ENCODE measurements around the gene CACNG4.

The CACNG4 gene

DNA sequence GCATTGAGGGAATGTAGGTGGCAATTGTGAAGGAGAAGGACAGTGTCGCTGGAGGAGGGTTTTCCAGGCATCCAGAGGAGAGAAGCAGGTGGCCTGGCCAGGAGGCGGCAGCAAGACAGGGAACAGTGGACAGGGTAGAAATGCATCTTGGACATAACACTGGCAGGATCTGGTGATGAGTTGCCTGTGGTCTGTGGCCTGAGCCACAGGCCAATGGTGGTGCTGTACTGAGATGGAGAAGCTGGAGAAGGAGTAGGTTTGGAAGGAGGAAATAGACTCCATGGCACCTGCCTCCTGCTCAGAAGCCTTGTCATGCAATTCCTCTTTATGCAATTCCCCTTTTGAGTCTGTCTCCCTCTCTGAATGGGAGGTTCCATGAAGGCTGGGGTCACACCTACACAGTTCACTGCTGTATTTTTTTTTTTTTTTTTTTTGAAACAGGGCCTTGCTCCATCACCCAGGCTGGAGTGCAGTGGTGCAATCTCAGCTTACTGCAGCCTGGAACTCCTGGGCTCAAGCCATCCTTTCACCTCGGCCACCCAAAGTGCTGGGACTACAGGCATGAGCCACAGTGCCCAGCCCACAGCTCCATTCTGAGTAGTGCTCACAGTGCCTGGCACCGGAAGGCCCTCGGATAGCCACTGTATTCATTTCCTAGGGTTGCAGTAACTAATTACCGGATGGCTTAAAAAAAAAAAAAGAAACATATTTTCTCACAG, 13.5 kb upstream of the CACNG4 start:
- H3K27ac ChIP-seq: no peak overlapping the region
- no peak overlapping the region for H2AFZ ChIP-seq
- no peaks in the 10 kb centered on the region for H3K4me1 ChIP-seq
- no peak overlapping the region for H3K9ac ChIP-seq
- H3K27me3 ChIP-seq (ENCODE audit: control insufficient read depth, insufficient read depth, low read length): no peaks in the 10 kb centered on the region
- H3K79me2 ChIP-seq: no peaks in the 10 kb centered on the region
- no peaks in the 10 kb centered on the region for H3K36me3 ChIP-seq (ENCODE audit: control insufficient read depth, insufficient read depth, low read length)
- TF ChIP-seq, protein P1, sequence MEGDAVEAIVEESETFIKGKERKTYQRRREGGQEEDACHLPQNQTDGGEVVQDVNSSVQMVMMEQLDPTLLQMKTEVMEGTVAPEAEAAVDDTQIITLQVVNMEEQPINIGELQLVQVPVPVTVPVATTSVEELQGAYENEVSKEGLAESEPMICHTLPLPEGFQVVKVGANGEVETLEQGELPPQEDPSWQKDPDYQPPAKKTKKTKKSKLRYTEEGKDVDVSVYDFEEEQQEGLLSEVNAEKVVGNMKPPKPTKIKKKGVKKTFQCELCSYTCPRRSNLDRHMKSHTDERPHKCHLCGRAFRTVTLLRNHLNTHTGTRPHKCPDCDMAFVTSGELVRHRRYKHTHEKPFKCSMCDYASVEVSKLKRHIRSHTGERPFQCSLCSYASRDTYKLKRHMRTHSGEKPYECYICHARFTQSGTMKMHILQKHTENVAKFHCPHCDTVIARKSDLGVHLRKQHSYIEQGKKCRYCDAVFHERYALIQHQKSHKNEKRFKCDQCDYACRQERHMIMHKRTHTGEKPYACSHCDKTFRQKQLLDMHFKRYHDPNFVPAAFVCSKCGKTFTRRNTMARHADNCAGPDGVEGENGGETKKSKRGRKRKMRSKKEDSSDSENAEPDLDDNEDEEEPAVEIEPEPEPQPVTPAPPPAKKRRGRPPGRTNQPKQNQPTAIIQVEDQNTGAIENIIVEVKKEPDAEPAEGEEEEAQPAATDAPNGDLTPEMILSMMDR (IDR thresholded peaks at IDR 0.05): no peak
- no peak overlapping the region for H3K4me3 ChIP-seq (ENCODE audit: low read depth, low read length)
- H3K4me2 ChIP-seq (ENCODE audit: low read length): no peak overlapping the region
- no peaks in the 10 kb centered on the region for H3K9me3 ChIP-seq (ENCODE audit: control insufficient read depth, low read length)

DNA sequence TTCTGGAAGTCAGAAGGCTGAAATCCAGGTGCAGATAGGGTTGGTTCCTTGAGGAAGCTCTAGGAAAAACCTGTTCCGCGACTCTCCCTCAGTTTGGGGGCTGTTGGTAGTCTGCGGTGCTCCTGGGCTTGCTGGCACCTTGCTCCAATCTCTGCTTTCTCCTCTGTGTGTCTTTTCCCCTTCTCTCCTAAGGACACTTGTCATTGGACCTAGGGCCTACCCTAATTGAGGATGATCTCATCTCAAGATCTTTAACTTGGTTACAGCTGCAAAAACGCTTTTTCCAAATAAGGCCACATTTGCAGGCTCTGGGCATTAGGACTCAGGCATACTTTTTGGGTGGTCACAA, 12.9 kb upstream of the CACNG4 start:
- Histone ChIP-seq H3K27ac (no peak overlapping the region), H3K4me3 (ENCODE audit: low read depth, low read length) (no peak overlapping the region), H2AFZ (no peak overlapping the region), H3K79me2 (no peaks in the 10 kb centered on the region), H3K9ac (no peak overlapping the region), H3K9me3 (ENCODE audit: control insufficient read depth, low read length) (no peaks in the 10 kb centered on the region), H3K36me3 (ENCODE audit: control insufficient read depth, insufficient read depth, low read length) (no peaks in the 10 kb centered on the region), H3K4me2 (ENCODE audit: low read length) (no peak overlapping the region), H3K4me1 (no peaks in the 10 kb centered on the region), H3K27me3 (ENCODE audit: control insufficient read depth, insufficient read depth, low read length) (no peaks in the 10 kb centered on the region)
- TF ChIP-seq, protein P1 (IDR thresholded peaks at IDR 0.05): no peak

DNA sequence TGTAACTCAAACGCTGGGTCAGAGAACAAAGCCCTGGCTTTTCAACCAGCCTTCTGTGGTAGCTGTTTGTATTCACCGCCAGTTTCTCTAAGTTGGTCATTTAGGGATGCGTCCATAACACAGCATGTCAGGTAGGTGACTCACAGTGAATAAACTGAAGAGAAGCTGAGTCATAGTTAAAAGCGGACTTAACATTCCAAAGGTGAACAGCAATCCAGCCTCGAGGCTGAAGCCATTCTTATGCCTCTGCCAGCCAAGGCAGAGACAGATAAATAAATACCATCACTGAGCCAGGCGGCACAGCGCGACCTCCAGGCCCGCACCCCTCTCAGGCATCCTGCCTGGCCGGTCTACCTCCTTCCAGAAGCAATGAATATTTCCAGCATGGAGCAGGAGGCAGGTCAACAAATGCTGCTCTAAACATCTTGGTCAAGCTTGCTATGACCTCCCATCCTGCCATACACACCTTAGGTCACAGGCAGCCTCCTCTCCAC, 12.4 kb upstream of the CACNG4 start:
- Histone ChIP-seq H3K79me2 (no peaks in the 10 kb centered on the region), H3K4me1 (no peaks in the 10 kb centered on the region), H3K27ac (no peak overlapping the region), H3K36me3 (ENCODE audit: control insufficient read depth, insufficient read depth, low read length) (no peaks in the 10 kb centered on the region), H2AFZ (no peak overlapping the region), H3K9me3 (ENCODE audit: control insufficient read depth, low read length) (no peaks in the 10 kb centered on the region), H3K4me3 (ENCODE audit: low read depth, low read length) (no peak overlapping the region), H3K27me3 (ENCODE audit: control insufficient read depth, insufficient read depth, low read length) (no peaks in the 10 kb centered on the region), H3K9ac (no peak overlapping the region), H3K4me2 (ENCODE audit: low read length) (no peak overlapping the region)
- TF ChIP-seq, protein P1 (IDR thresholded peaks at IDR 0.05): no peak

DNA sequence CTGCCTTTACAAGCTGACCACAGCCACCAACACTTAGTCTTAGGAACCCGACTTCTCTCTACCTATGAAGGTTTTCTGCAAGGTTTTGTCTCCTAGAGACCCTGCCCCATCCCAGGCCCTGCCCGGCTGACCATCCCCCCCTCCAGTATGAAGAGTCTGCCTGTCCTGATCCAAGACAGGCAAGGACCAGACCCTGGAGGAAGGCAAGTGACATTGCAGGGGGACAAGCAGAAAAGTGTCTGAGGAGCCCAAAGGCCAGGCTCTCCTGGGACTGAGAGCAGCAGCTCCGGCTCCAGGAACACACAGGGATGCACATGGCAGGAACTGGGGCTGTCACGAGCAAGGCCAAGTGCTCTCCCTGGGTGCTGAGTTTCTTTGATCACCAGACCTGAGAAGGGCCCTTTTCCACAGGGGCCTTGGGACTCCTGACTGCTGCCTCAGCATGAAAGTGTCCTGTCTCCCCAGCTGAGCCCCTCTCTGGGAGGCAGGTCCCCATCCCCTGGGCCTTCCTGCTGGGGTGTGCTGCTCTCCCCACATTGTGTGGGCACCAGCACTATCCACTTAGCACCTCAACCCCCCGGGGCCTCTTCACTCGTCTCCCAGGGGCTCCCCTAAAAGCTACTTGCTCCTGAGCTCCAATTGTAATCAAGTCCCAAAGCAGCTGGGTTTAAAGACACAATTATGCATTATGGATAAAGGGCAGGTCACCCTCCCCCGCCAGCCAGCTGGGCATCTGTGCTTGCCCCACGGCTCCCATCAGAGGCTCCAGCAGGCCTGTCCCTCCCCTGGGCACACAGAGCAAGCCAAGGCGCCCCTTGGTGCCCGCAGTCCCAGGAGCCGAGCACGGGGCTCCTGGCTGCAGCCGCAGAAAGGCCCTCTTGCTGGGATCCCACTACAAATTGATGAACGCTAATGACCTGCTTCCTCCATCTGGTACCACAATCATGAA, 11.6 kb upstream of the CACNG4 start:
- Histone ChIP-seq H3K9me3 (ENCODE audit: control insufficient read depth, low read length) (no peaks in the 10 kb centered on the region), H3K27me3 (ENCODE audit: control insufficient read depth, insufficient read depth, low read length) (no peaks in the 10 kb centered on the region), H3K9ac (no peak overlapping the region), H3K4me3 (ENCODE audit: low read depth, low read length) (no peak overlapping the region), H3K27ac (no peak overlapping the region), H2AFZ (no peak overlapping the region), H3K79me2 (no peaks in the 10 kb centered on the region), H3K4me2 (ENCODE audit: low read length) (no peak overlapping the region), H3K4me1 (no peaks in the 10 kb centered on the region), H3K36me3 (ENCODE audit: control insufficient read depth, insufficient read depth, low read length) (no peaks in the 10 kb centered on the region)
- TF ChIP-seq, protein P1 (IDR thresholded peaks at IDR 0.05): no peak

Data from parathyroid adenoma (tissue), 2 donors.